NOMO-1 treated with dmso at 0.1 percent for 144 hours (cell line): ENCODE measurements around the gene MYL7.
"Not testable (repeated sequence)": the region's sequence is repeated elsewhere in the genome, so short reads cannot be mapped to it uniquely, and the experiment has no call there.

Experiments used
- DNase-seq: peaks from one replicate; lab custom pipeline; 2025; ENCODE audit not compliant: unreplicated experiment; lab: John Stamatoyannopoulos, UW

The MYL7 gene

DNA sequence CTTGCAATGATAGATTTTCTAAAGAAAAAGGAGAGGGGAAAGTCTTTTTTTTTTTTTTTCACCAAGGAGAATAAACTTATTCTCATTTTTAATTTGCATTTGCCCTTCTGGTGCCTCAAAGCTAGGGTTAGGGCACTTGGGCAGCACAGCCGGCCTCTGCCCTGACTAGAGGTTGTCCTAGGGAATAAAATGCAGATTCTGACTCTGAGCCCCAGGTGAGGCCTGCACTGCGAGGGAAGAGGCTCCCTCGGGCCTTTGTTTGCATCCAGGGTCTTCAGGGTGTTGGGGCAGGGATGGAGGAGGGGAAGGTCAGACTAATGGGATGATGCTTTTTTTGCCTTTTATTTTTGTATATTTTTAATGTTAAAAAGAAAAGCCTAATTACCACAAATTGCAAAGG lies 7.8 kb downstream of the MYL7 start:
- no peak for DNase-seq

DNA sequence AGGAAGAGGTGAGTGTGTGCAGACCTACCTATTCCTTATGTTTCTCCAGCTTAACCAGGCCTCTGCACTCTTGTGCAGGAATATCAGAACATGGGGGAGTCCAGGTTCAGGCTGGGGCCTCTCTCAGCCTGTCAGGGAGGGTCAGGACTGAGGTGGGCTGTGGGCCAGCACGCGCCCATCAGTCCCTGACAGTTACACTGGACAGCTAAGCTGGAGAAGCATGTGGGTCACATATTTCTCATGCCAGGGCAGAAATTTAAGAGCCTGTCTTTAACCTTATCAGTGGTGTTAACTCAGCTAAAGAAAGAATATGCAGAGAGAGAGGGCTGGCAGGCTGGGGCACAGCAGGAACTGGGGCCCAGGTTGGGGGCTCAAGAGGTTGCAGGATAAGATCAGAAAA lies 9.1 kb downstream of the MYL7 start:
- DNase-seq: no peak

- DNase-seq: no peak
Measured at GRCh38 chr7:44131173-44132029, 9.7 kb downstream of the MYL7 start.

DNA sequence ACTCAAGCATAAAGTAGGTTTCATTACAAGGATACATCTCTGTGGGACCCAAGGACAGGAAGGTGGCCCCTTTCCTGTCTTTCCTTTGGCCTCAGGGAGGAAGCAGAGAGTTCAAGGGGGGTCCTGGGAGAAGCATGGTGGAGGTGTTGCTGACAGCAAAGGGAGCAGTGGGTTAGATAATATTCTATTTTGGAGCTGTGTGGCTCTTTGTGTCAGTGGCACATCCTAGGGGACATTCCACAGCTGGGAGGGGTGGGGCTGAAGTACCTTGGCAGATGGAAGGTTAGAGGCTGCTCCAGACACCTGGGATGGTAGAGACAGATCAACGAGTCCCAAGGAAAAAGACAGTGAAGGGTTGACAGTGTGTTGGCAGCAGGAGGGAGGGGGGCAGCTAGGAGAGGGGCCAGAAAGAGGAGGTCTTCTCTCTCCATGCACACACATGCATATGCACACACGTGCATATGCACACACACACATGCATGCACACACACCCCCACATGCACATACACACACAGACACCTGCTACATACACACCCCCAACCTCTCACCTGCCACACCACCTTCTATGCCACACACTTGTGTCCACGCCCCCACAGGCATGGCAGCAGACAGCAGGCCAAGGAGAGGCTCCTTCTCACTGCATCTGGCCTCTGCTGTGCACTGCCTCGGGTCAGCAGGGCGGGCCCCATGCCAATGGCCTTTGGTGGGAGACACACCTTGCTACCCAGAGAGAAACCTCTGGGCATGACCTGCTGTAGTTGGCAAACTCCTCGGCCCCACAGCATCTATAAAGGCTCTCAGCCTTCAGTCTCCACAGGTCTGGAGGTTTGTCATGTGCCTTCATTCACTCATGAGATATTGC lies 12.2 kb downstream of the MYL7 start:
- DNase-seq: no peak

DNA sequence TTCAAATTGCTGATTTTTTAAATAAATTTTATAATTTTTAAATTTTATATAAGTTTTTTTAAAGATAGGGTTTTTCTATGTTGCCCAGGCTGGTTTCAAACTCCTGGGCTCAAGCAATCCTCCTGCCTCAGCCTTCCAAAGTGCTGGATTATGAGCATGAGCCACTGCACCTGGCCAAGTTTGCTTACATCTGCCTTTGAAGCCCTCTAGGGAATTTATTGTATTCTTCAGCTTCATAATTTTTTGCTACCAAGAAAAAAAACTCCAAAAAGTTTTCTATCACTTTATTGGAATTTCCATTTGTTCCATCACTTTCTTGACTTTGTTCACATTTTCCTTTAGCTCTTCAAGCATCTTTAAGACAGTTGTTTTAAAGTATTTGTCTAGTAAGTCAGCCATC lies 14.0 kb downstream of the MYL7 start:
- DNase-seq: no peak

DNA sequence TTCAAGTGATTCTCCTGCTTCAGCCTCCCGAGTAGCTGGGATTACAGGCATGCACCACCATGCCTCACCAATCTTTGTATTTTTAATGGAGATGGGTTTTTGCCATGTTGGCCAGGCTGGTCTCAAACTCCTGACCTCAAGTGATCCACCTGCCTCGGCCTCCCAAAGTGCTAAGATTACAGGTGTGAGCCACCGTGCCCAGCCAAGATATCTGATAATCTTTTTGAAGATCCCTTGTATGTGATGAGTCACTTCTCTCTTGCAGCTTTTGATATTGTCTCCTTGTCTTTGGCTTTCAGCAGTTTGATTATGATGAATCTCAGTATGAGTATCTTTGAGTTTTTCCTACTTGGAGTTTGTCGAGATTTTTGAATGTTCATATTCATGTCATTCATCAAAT lies 14.6 kb downstream of the MYL7 start:
- not testable (repeated sequence) for DNase-seq

DNA sequence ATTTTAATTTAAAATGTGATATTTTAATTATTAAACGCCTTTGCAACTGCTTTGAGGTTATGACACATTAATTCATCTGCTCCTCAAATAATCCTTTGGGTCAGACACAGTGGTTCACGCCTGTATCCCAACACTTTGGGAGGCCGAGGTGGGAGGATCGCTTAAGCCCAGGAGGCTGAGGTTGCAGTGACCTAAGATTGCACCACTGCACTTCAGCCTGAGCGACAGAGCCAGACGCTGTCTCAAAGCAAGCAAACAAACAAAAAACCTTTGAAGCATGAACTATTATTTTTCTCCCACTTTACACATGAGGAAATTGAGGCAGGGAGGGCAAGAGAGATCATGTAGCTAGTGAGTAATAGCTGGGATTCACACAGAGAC lies 16.3 kb downstream of the MYL7 start:
- no peak for DNase-seq

DNA sequence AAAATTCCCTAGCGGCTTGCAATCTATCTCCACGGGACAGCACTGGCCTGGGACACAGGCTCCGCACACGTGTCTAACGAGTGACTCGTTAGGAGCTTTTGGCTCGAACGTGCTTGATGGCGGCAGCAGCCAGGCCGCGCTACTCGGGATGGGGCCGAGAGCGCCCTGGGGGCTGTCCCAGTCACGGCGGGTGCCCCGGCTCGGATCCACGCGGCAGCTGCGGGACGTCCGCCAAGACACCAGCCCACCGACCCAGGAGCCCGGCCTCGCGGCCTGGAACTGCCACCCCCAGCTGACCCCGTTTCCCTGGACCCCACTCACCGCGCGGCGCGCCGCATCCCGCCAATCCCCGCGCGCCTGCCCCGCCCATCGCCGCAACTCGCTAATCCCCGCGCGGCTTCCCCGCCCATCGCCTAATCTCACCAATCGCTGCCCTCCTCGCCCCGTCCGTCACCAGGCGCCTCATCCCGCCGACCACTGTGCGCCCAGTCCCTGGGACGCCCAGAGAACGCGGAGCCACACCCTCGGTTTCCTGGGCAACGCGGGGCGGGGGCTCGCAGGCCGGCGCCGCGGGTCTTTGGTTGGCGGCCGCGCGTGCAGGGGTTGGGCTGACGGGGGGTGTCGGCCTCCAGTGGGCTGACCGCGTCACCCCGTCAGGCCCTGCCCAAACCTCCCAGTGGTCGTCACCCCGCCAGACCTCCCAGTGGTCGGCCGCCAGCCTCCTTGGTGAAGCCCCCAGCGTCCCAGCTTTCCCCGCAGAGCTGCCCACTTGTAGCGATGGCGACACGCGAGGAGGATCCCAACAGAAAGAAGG lies 17.7 kb downstream of the MYL7 start, which contains the start of gene POLD2:
TSS of gene POLD2 (minus strand) at position 359 of the 814 bp plus-strand sequence. CDS start 1,495 bp downstream, outside the sequence.
- DNase-seq: peak; percentile 97

DNA sequence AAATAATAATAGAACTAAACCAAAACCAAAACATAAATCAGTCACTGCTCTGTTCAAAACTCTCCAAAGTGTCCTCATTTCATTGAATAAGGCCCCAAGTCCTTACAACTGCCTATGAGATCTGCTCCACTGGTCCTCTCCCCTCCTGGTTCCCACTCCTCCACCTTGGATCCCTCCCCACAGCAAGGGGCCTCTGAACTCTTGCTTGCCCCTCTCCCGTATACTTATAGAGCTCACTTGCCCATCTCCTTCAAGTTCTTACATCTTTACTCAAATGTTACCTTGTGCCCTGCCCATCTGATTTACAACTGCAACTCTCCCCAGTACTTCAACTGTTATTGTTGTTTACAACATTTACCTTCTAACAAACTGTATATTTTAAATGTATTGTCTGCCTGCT lies 18.6 kb downstream of the MYL7 start:
- no peak for DNase-seq

GRCh38 chr7:44121761-44122420 lies 19.2 kb downstream of the MYL7 start:
- DNase-seq: no peak

- DNase-seq: no peak
Measured at GRCh38 chr7:44120395-44120794, 20.7 kb downstream of the MYL7 start.

GRCh38 chr7:44119829-44120380 lies 21.2 kb downstream of the MYL7 start:
- no peak for DNase-seq

DNA sequence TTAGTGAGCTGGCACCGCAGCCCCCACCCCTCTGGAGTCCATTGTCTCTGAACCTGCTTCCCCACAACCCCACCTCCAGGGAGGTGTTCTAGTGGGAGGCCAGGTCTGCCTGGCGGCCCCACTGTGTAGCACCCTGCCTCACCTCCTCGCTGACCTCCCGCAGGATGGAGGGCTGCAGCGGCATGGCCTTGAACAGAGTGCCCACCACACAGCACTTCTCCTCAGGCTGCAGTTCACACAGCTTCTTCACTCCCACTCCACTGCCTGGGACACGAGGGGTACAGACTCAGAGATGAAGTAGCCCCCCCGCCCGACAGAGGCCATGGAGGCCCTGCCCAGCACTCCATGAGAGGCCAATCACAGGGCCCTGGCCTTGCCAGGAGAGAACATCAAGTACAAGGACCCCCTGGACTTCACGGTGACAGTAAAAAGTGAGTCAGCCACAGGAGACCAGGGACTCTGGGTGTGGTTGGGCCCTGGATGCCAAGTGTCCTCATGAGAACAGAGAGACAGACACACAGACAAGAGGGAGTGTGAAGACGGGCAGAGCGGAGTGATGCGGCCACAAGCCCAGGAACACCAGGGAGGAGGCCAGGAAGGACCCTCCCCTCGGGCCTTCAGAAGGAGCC lies 23.2 kb downstream of the MYL7 start:
- no peak for DNase-seq

DNA sequence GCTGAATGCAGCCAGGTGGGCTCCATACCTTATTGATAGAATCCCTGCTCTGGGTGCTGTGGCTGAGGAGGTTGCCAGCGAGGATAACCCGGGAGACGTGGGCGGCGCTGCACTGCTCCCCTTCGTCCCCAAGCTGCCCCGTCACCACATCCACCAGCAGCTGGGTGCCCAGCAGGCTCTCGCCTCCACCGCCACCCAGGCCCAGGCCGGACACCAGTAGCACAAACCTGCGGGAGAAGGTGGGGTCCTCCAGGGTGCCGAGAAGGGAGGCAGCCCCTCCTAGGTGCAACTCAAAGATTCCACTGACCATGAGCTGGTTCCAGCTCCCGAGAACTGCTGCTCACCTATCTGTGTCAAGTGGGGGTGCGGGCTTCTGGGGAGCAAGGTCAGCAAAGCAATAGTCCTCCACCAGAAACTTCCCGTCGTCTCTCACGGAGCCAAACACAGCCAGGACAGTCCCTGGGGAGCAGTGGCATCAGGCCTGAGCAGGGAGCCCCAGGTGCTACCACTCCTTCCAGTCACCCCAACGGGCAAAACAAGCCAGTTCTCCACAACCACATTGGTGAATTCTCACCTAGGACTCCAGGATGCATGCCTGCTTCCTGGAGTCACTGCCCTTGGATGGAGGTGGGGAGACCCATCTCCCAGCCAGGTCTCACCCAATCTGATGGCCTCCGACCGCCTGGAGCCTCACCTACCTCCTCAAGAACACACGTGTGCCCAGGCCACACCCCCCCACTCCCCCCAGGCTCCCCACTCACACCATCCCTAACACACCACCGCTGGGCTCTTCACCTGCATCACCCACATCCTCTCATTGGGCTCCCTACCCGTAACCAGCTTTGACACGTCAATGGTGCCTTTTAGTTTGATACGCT lies 24.1 kb downstream of the MYL7 start:
- DNase-seq: no peak

DNA sequence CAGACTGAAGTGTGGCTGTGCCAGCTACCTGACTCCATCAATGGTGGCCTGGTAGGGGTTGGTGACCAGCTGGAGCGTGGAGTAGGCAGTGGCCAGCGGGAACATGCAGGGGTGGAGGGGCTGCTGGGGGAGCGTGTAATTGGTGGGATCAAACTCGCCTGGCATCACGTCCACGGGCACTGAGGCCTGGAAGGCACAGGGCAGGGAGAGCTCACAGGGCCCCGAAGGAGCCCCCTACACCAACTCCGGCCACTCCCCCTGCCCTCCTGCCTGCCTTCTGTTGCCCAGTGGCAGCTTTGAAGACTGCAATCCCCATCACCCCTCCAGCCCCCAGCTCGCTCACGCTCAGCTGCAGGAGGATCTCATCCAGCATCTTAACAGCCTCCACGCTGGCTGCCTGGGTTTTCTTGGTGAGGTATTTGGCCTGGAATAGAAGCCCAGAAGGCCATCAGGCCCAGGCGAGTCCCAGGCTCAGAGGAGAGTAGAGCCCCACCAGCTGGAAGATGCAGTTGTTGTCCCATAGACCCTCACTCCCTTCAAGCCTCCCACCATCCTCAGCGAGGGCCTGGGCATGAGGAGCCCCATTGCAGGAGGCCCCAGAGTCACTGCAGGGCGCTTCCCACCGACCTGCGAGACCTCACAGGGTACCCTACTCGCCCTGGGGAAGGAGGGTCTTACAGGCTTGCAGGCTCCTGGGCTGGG lies 24.9 kb downstream of the MYL7 start:
- no peak for DNase-seq

DNA sequence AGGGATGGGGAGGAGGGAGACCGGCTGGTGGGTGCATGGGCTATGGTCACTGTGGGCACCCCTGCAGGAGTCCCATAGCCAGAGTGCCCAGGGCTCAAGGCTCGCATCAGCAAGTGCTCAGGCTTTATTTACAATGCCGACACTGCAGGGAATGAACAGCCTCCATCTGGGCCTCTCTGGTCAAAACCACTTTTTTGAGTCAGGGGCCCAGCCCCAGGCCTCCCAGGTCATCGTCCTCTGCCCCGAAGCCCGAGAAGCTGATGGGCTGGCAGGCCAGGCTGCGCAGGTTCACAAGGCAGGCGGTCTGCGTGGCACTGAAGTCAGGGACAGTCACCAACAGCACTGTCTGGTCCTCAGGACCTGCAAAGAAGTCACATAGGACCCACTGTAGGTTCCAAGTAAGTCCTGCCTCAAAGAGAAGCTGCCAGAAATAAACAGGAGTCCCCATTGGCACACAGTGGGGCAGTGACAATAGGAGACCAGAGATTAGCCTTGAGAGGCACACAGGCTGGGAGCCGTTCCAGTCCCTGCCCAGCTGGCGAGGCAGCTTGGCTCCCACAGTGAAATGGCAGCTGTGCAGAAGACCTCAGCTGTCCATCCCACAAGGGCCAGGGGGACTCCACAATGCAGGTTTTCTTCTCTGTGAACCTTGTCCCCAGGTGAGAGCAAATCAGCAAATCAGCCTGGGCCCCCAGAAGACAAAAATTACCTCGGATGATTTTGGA lies 26.4 kb downstream of the MYL7 start:
- DNase-seq: no peak

DNA sequence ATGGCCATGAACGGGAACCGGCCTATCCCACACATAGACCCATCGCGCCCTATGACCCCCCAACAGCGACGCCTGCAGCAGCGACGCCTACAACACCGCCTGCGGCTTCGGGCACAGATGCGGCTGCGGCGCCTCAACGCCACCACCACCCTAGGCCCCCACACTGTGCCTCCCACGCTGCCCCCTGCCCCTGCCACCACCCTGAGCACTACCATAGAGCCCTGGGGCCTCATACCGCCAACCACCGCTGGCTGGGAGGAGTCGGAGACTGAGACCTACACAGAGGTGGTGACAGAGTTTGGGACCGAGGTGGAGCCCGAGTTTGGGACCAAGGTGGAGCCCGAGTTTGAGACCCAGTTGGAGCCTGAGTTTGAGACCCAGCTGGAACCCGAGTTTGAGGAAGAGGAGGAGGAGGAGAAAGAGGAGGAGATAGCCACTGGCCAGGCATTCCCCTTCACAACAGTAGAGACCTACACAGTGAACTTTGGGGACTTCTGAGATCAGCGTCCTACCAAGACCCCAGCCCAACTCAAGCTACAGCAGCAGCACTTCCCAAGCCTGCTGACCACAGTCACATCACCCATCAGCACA lies 27.3 kb downstream of the MYL7 start:
- no peak for DNase-seq
